NB4 (cell line): ENCODE measurements around the gene DLX4.
A peak's percentile ranks its signal among the peaks of the same experiment; 100 is the strongest.

Experiments used
- DNase-seq: peaks from one replicate; pipeline ENCODE4 v3.0.0; 2010; ENCODE audit warnings: low read depth
- H3K4me3 ChIP-seq: one replicate; pipeline ENCODE4 v1.5.1; 2011; ENCODE audit warnings: mild to moderate bottlenecking, low read depth, low read length, moderate library complexity
- CTCF ChIP-seq: IDR thresholded peaks from one replicate; pipeline ENCODE4 v1.5.1; 2012; ENCODE audit warnings: low read depth, low read length
- MAX ChIP-seq: IDR thresholded peaks from 2 replicates; pipeline ENCODE4 v1.6.1; 2011; ENCODE audit warnings: low read depth, low read length
- MYC ChIP-seq: IDR thresholded peaks from 2 replicates; pipeline ENCODE4 v1.6.1; 2011; ENCODE audit warnings: low read depth, low read length
- POLR2A ChIP-seq: IDR thresholded peaks from 2 replicates; pipeline ENCODE4 v1.6.1; 2011; ENCODE audit warnings: mild to moderate bottlenecking; ENCODE audit not compliant: insufficient read length; ENCODE audit errors: extremely low read depth

Gene DLX4

GRCh38 chr17:49956780-49957179 is 12.2 kb upstream of the DLX4 start:
- TF ChIP-seq MYC (no peak), CTCF (no peak), POLR2A (no peak), MAX (no peak)
- no peak overlapping the region for H3K4me3 ChIP-seq
- DNase-seq: no peak

GRCh38 chr17:49957350-49957749 is 11.6 kb upstream of the DLX4 start:
- no peak for TF ChIP-seq MYC
- no peak for TF ChIP-seq CTCF
- no peak for TF ChIP-seq MAX
- DNase-seq: no peak
- H3K4me3 ChIP-seq: no peak overlapping the region

GRCh38 chr17:49958723-49959122 is 10.3 kb upstream of the DLX4 start:
- no peak overlapping the region for H3K4me3 ChIP-seq
- DNase-seq: no peak
- TF ChIP-seq MAX (no peak), CTCF (no peak), MYC (no peak), POLR2A (no peak)

GRCh38 chr17:49959183-49959935 is 9.6 kb upstream of the DLX4 start:
- TF ChIP-seq MAX (no peak), CTCF (no peak), MYC (no peak), POLR2A (no peak)
- DNase-seq: peak; percentile 64
- H3K4me3 ChIP-seq: no peak overlapping the region

GRCh38 chr17:49962599-49963308 is 6.2 kb upstream of the DLX4 start:
- H3K4me3 ChIP-seq: no peak overlapping the region
- TF ChIP-seq POLR2A (no peak), MYC (no peak), CTCF (no peak), MAX (no peak)
- no peak for DNase-seq

GRCh38 chr17:49963309-49963625 is 5.7 kb upstream of the DLX4 start:
- H3K4me3 ChIP-seq: no peak overlapping the region
- DNase-seq: no peak
- no peak for TF ChIP-seq CTCF
- no peak for TF ChIP-seq MAX
- no peak for TF ChIP-seq POLR2A
- TF ChIP-seq MYC: no peak
